GM12873 (cell line): ENCODE data around the gene ZFAND5.

Source experiments
- TF ChIP-seq, protein P1 (sequence below): IDR thresholded peaks from 2 replicates; pipeline ENCODE4 v1.5.1; 2012; ENCODE audit warnings: low read depth, mild to moderate bottlenecking, moderate library complexity, low read length, control low read depth; ENCODE audit not compliant: insufficient read depth; ENCODE audit errors: missing control alignments

Gene ZFAND5

DNA sequence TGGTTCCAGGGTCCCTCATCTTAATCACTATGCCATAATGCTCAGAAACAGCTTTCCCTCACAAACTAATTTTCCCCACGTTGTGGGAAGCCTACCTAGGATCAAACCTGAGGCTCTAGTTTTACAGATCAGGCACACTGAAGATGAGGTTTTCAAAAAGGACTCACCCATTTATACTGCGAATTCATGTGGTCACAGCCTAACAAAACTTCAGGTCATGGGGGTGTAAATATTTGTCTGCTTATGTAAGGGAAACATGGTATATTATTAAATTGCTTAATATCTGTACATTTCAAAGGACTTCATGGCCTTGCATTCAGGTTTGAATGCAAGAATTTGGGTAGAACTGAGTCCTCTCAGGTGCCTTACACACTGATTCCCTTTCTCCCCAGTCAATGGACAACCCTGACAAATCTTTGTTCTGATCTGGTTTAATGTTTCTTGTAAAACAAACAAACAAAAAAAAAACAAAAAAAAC, 12.1 kb downstream of the ZFAND5 start:
- TF ChIP-seq, protein P1, sequence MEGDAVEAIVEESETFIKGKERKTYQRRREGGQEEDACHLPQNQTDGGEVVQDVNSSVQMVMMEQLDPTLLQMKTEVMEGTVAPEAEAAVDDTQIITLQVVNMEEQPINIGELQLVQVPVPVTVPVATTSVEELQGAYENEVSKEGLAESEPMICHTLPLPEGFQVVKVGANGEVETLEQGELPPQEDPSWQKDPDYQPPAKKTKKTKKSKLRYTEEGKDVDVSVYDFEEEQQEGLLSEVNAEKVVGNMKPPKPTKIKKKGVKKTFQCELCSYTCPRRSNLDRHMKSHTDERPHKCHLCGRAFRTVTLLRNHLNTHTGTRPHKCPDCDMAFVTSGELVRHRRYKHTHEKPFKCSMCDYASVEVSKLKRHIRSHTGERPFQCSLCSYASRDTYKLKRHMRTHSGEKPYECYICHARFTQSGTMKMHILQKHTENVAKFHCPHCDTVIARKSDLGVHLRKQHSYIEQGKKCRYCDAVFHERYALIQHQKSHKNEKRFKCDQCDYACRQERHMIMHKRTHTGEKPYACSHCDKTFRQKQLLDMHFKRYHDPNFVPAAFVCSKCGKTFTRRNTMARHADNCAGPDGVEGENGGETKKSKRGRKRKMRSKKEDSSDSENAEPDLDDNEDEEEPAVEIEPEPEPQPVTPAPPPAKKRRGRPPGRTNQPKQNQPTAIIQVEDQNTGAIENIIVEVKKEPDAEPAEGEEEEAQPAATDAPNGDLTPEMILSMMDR = no peak

DNA sequence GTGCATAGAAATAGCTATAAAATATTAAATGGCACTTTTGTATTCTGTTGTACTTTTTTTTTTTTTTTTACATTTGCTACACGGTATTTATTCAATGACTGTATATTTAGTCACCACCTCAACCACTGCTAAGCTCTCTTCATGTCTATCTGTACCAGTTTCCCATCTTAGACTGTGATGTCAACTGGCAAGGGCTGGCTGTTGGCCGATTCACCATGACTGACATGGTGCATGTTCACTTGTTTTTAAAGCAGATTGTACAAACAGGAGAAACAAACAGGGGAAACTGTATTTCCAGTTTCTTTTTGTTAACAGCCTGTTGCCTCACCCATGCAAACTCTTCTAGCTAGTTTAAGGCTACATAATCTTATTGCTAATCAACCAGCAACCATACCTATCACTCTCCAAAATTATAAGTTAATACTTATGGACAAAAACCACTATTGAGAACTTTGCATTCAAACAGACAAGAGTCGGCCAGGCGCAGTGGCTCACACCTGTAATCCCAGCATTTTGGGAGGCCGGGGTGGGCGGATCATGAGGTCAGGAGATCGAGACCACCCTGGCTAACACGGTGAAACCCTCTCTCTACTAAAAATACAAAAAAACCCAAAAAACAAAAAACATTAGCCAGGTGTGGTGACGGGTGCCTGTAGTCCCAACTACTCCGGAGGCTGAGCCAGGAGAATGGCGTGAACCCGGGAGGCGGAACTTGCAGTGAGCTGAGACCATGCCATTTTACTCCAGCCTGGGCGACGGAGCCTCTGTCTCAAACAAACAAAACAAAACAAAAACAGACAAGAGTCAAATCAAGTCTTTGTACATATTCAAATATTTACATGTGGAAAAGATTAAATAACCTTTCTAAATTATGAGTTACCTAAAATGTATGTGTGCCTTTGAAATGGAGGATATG, 13.2 kb downstream of the ZFAND5 start:
- TF ChIP-seq, protein P1 = no peak

DNA sequence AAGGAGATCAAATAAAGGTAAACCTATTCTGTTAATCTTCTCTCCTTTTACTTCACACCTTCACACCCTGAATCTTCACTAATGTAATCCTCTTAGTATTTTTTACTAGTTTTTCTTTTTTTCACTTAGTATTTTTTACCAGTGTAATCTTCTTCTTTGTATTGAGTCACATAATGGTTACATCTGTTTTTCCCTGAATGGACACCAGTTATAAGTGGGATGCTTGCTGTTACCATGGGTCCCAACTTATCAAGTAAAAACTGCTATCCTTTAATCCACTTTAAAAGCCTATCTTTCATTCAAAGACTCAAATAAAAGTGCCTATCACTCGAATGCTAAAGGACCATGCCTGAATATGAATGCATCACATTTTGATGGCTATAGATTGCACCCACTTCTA, 15.1 kb downstream of the ZFAND5 start:
- TF ChIP-seq, protein P1 = no peak

DNA sequence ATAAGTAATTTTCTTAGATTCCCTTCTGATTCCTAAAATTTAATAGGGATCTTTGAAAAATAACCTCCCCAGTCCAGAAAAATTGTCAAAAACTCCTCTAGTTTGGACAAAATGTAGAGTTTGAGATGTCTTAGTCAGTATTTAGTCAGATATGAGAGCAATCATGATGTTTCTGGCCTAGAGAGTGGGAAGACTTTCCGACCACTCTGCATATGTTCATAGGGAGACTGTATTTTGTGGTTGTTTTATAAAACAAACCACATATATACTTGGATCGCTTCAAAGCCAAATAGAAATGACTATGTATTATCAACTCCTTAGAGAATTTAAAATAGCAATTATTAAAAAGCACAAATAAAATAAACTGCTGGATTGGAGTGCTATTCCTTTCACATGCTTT, 15.8 kb downstream of the ZFAND5 start:
- TF ChIP-seq, protein P1 = no peak

DNA sequence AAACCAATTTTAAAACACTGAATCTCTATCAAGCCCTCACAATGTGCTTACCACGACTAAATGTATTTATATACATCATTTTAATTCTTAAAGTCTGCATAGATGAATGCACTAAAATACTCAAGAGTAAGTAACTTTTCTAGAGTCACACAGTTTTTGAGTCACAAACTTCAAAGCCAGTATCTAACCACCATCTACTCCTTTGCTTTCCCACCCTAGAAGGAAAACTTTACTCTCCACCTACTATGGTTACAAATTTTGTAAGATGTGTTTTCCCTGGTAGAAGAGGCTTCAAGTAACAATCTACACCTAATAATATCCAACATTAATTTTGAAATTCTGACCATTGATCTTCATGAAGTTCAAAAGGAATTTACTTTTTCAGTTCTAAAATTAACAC, 18.7 kb downstream of the ZFAND5 start:
- TF ChIP-seq, protein P1 = no peak

DNA sequence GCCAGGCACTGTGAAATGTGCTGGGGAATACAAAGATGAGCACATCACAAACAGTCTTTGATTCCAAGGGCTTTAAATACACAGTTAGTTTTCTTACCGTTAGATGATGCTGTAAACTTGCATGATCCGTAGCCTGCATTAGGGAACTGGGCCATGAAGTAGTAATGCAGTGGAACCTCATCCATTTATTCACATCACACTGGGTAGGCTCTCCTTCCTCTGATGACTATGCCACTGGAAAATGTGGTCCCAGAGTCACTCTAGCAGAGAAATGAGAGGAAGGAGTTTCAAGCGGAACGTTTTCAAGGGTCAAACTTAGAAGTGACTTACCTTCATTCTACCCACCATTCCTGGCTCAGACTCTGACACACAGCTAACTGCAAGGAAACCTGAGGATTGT, 26.4 kb downstream of the ZFAND5 start:
- TF ChIP-seq, protein P1 = no peak

DNA sequence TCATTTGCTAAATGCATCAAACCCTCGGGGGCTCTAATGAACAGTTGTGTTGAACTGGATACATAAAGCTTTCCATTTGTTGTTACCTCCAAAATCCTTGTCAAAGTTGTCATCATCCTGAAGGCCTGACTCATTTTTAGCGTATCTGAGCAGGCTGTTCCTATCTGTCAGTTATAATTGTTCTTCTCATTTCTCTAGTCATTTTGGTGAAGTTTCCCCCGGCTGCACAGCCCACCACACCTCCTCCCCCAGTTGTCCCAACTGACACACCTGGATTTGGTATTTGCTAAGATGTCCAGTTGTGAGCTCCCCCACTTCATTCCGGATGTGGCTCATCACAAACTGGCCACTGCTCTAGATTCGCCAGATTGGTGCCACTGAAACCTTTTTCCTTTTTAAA, 27.7 kb downstream of the ZFAND5 start:
- TF ChIP-seq, protein P1 = no peak
